ENCODE measurements around the gene DPP8.
"Not testable (repeated sequence)": the region's sequence is repeated elsewhere in the genome, so short reads cannot be mapped to it uniquely, and the experiment has no call there.

The DPP8 gene

GRCh38 chr15:65402961-65403360, 114.5 kb downstream of the DPP8 start:
- DNase-seq = no peak

- DNase-seq = no peak
Measured at GRCh38 chr15:65401611-65402240, 115.8 kb downstream of the DPP8 start.

GRCh38 chr15:65400760-65401610, 116.5 kb downstream of the DPP8 start:
- DNase-seq = peak; percentile 65

GRCh38 chr15:65399997-65400396, 117.5 kb downstream of the DPP8 start:
- no peak for DNase-seq

- no peak for DNase-seq
Measured at GRCh38 chr15:65399001-65399706, 118.3 kb downstream of the DPP8 start.

- not testable (repeated sequence) for DNase-seq
Measured at GRCh38 chr15:65398486-65398885, 119.0 kb downstream of the DPP8 start.

- DNase-seq = no peak
Measured at GRCh38 chr15:65396965-65397317, 120.5 kb downstream of the DPP8 start.

- no peak for DNase-seq
Measured at GRCh38 chr15:65396283-65396964, 121.1 kb downstream of the DPP8 start.

- DNase-seq = no peak
Measured at GRCh38 chr15:65395567-65396202, 121.8 kb downstream of the DPP8 start.

- DNase-seq = no peak
Measured at GRCh38 chr15:65394936-65395335, 122.6 kb downstream of the DPP8 start.

GRCh38 chr15:65394280-65394789, 123.2 kb downstream of the DPP8 start:
- DNase-seq = no peak

- no peak for DNase-seq
Measured at GRCh38 chr15:65393557-65393956, 123.9 kb downstream of the DPP8 start.

GRCh38 chr15:65393091-65393490, 124.4 kb downstream of the DPP8 start:
- no peak for DNase-seq
